H1 (cell line): Measurements from ENCODE around the gene TEX101.

Experiments used
- TBP ChIP-seq: IDR thresholded peaks from 2 replicates; pipeline ENCODE4 v1.6.1; 2011; ENCODE audit warnings: low read depth, low read length, improper control_type of control experiment
- TCF12 ChIP-seq: IDR thresholded peaks from 2 replicates; pipeline ENCODE4 v1.6.1; 2011; ENCODE audit warnings: low read depth, mild to moderate bottlenecking, low read length
- TF ChIP-seq, protein P1 (sequence below), 3 experiments: IDR thresholded peaks; 1 replicate in 2 of 3; 2 replicates in 1 of 3; pipeline versions ENCODE4 v1.5.1 to v1.6.1; 2011; ENCODE audit warnings: low read length in 3 of 3, mild to moderate bottlenecking in 3 of 3, inconsistent platforms in 2 of 3, low read depth in 1 of 3, moderate library complexity in 1 of 3; ENCODE audit not compliant: insufficient read depth in 1 of 3; ENCODE audit errors: control extremely low read depth in 1 of 3

DNA sequence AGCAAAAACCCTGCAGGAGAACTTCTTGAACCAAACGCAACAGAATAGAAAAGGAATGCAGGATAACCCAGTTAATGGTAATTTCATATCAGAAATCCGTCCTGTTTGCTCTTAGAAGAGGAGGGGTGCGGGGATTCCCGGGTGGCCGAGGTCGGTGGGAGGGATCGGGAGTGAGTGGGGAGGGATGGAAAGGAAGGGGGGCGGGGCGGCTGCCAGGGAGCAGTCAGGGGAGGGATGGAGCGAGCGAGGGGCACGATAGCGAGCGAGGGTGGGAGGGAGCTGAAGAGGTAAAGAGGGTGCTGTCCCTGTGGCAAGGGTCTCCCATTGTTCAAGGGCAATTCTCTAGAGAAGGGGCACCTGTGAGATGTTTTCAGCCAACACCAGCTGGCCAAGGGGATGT lies 34.7 kb upstream of the TEX101 start:
- TF ChIP-seq TBP, result no peak
- TF ChIP-seq, protein P1, sequence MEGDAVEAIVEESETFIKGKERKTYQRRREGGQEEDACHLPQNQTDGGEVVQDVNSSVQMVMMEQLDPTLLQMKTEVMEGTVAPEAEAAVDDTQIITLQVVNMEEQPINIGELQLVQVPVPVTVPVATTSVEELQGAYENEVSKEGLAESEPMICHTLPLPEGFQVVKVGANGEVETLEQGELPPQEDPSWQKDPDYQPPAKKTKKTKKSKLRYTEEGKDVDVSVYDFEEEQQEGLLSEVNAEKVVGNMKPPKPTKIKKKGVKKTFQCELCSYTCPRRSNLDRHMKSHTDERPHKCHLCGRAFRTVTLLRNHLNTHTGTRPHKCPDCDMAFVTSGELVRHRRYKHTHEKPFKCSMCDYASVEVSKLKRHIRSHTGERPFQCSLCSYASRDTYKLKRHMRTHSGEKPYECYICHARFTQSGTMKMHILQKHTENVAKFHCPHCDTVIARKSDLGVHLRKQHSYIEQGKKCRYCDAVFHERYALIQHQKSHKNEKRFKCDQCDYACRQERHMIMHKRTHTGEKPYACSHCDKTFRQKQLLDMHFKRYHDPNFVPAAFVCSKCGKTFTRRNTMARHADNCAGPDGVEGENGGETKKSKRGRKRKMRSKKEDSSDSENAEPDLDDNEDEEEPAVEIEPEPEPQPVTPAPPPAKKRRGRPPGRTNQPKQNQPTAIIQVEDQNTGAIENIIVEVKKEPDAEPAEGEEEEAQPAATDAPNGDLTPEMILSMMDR (IDR thresholded peaks at IDR 0.05; ENCODE audit: control extremely low read depth in 1 of 3, insufficient read depth in 1 of 3, low read depth in 1 of 3, low read length in 3 of 3), result no peak
- TF ChIP-seq TCF12, result no peak
